Dermis blood vessel endothelial cell (primary cell): ENCODE measurements around the gene TMED7. TPM values are rescaled to one million over a fixed set of nuclear protein-coding genes. Genes with fewer than 3 reads are reported as not detected.

Source experiments
- DNase-seq: peaks from one replicate; pipeline ENCODE4 v3.0.0; 2010
- total RNA-seq: library from RNA; depleted of rRNA; stranded (reverse); fragments of >200 nt; gene quantifications from 2 replicates; pipeline ENCODE4 v1.2.3, GENCODE V29; 2014

Gene TMED7
- total RNA-seq, 1 donor from 2014 or later = 106 TPM

GRCh38 chr5:115626445-115626823 is 598 bp upstream of the TMED7 start:
- peak; percentile 52 for DNase-seq

- DNase-seq = peak; percentile 20
Observed at GRCh38 chr5:115624994-115625393, 842 bp downstream of the TMED7 start.

- no peak for DNase-seq
Observed at GRCh38 chr5:115623658-115624057, 2.2 kb downstream of the TMED7 start.

- no peak for DNase-seq
Observed at GRCh38 chr5:115621365-115621900, 4.4 kb downstream of the TMED7 start.

- no peak for DNase-seq
Observed at GRCh38 chr5:115616892-115617291, 8.9 kb downstream of the TMED7 start.

GRCh38 chr5:115616472-115616871 is 9.4 kb downstream of the TMED7 start:
- DNase-seq = no peak

GRCh38 chr5:115611873-115612272 is 14.0 kb downstream of the TMED7 start:
- no peak for DNase-seq

- no peak for DNase-seq
Observed at GRCh38 chr5:115607935-115608334, 17.9 kb downstream of the TMED7 start.

GRCh38 chr5:115605436-115605835 is 20.4 kb downstream of the TMED7 start:
- no peak for DNase-seq

GRCh38 chr5:115602591-115603125 is 23.2 kb downstream of the TMED7 start:
- no peak for DNase-seq

- DNase-seq = peak; percentile 57
Observed at GRCh38 chr5:115601701-115602590, 23.9 kb downstream of the TMED7 start, which contains the start of gene TICAM2. Gene TICAM2 (minus strand): TSS chr5:115602479. CDS start chr5:115581256, 21,223 bp downstream.

- no peak for DNase-seq
Observed at GRCh38 chr5:115600766-115601165, 25.1 kb downstream of the TMED7 start.

- DNase-seq = no peak
Observed at GRCh38 chr5:115599924-115600323, 25.9 kb downstream of the TMED7 start.

GRCh38 chr5:115599502-115599901 is 26.3 kb downstream of the TMED7 start:
- DNase-seq = no peak

GRCh38 chr5:115594128-115595047 is 31.4 kb downstream of the TMED7 start:
- peak; percentile 54 for DNase-seq

- no peak for DNase-seq
Observed at GRCh38 chr5:115589043-115589442, 36.8 kb downstream of the TMED7 start.

- no peak for DNase-seq
Observed at GRCh38 chr5:115588640-115589039, 37.2 kb downstream of the TMED7 start.

- DNase-seq = peak; percentile 53
Observed at GRCh38 chr5:115586525-115587146, 39.2 kb downstream of the TMED7 start.

GRCh38 chr5:115585265-115585664 is 40.6 kb downstream of the TMED7 start:
- DNase-seq = no peak

GRCh38 chr5:115584501-115584900 is 41.3 kb downstream of the TMED7 start:
- DNase-seq = no peak

- peak; percentile 72 for DNase-seq
Observed at GRCh38 chr5:115583474-115583873, 42.4 kb downstream of the TMED7 start.

- DNase-seq = no peak
Observed at GRCh38 chr5:115580941-115581340, 44.9 kb downstream of the TMED7 start.
